ENCODE data around the gene EPN2.

EPN2 gene

GRCh38 chr17:19338031-19338990, 101.1 kb downstream of the EPN2 start:
- TF ChIP-seq GATA3 (IDR thresholded peaks at IDR 0.05; ENCODE audit: low read depth, low read length) (no peak), GATA2 (IDR thresholded peaks at IDR 0.05; ENCODE audit: low read depth, low read length) (no peak)

DNA sequence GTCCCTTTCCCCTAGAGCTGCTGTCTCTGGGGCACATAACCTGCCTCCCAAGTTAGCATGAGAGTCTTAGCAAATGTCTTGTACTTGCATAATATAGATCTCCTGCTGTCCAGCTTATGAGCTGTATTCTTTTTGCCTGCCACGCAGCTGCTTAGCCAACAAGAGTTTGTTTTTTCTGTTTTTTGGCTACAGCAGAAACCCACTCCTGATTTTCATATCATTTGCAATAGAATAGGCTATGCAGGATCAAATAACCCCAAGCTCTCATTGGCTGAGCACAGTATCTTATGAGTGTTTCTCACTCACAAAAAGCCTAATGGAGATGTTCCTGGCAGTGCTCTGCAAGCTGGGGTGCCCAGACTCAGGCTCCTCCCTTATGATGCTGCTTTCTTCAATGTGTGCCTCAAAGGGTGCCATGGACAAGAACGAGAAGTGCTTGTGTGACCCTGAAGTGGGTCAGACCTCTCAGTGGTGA, 102.2 kb downstream of the EPN2 start:
- TF ChIP-seq GATA3 (IDR thresholded peaks at IDR 0.05; ENCODE audit: low read depth, low read length) (no peak), GATA2 (IDR thresholded peaks at IDR 0.05; ENCODE audit: low read depth, low read length) (no peak)

DNA sequence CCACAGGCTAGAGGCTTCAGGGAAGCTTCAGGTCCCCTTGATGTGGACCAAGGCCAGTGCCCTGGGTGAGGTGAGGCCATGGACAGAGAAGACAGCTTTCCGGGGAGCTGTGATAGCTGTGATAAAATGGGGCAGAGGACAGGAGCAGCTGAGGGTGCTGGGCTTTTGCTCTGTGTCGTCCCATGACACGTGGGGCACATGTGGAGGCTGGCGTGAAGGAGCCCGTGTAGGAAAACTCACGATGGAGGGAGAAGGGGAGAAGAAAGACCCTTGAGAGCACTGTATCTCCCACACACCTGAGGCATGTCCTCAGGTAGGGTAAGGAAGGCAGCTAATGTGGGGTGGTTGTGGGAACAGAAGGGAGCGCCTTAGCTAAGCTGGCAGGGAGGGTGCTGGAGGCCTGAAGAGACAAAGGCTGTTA, 104.1 kb downstream of the EPN2 start:
- no peak for TF ChIP-seq GATA2 (IDR thresholded peaks at IDR 0.05; ENCODE audit: low read depth, low read length)
- no peak for TF ChIP-seq GATA3 (IDR thresholded peaks at IDR 0.05; ENCODE audit: low read depth, low read length)

GRCh38 chr17:19341641-19342610, 104.8 kb downstream of the EPN2 start:
- TF ChIP-seq GATA2 (IDR thresholded peaks at IDR 0.05; ENCODE audit: low read depth, low read length) (no peak), GATA3 (IDR thresholded peaks at IDR 0.05; ENCODE audit: low read depth, low read length) (no peak)

DNA sequence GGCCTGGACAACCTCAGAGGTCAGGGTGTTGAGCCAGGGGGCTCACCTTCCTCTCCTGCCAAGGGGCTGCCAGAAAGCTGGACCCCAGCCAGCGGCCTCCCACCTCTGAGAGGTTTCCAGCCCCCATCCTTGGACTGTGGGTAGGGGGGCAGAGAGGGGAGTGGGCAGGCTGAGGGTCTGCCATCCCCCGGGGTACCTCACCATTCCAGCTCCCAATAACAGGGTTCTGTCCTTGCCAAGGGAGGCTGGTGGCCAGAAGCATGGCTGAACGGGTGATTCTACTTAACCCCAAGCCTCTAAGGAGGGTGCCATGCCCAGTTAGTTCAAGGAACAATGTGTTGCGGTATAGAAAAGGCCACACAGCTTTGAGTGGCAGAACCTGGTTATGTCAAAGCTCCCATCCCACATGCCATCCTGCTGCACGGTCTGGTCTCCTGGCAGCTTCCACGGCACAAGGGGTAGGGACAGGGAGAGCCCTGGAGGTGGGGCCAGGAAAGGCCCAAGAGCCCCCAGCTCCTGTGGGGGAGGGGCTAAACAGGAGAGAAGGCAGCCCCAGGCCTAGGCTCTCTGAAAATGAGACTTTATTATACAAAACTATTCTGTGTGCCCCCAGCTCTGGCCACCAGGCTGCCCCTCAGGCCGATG, 105.6 kb downstream of the EPN2 start:
- TF ChIP-seq GATA2 (IDR thresholded peaks at IDR 0.05; ENCODE audit: low read depth, low read length) (no peak), GATA3 (IDR thresholded peaks at IDR 0.05; ENCODE audit: low read depth, low read length) (no peak)

DNA sequence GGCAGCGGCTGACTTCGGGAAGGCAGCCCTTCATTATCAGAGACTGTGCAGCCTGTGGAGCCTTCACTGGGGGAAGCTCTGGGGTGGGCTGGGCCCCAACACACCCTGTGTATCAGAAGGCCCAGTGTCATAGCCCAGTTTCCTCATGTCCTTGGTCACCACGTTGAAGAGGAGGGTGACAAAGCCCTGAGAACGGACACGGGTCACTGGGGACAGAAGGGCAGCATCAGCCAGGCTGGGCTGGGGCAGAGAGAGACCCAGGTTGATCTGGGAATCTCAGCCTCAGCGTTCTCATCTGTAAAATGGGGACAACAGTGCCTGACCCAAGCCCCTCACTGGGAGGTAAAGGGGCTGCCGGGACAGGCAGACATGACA, 106.1 kb downstream of the EPN2 start:
- TF ChIP-seq GATA2 (IDR thresholded peaks at IDR 0.05; ENCODE audit: low read depth, low read length) (no peak), GATA3 (IDR thresholded peaks at IDR 0.05; ENCODE audit: low read depth, low read length) (no peak)

DNA sequence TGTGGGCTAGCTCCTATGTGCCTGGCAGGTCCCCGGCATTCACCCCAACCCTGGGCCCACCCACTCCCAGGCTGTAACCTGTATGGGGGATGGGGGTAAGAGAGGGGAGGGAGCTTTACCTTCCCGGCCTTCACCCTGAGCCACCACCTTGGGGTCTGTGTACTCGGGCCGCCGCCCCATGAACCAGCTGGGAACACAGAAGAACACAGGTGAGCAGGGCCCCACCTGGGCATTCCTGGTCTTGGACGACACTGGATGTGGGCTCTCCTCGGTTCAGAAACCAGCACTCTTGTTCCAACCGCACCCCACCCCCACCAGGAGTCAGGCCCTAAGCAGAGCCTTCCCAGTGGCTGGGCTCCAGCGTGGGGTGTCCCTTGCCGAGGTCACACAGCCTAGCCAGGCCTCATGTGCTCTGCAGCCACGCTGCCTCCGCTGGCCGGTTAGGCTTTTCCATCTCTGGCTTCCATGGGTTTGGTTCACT, 106.5 kb downstream of the EPN2 start:
- TF ChIP-seq GATA2 (IDR thresholded peaks at IDR 0.05; ENCODE audit: low read depth, low read length) (no peak), GATA3 (IDR thresholded peaks at IDR 0.05; ENCODE audit: low read depth, low read length) (no peak)

DNA sequence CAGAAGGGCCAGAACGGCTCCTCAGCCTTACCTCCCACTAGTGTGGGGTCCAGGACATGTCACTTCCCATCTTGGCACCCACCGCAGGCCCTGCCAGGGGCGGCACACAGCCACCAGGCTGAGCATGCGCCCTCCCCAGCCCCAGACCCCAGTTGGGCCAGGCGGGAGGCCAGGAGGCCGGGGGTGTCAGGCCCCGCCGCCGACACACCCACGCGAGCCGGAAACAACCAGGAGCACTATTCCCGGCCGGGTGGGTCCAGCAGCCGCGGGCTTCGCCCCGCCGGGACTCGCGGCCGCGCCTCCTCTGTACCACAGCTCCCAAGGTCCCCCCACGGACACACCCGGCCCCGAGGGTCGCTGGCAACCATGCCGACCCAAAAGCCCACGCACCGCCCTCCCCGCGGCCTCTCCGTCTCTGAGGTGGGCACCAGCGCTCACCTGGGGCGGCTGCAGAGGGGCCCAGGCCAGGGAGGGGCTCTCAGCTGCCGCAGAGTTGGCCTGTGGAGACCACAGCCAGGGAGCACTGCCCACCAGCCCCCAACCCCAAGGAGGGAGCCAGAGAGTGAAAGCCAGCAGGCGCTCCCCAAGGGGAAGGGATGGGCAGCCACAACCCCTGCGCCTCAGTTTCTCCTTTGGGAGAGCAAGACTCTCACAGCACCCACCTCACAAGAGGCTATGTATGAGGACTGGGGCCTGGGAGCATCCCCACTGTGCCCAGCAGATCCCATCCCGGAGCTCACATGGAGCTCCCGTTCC, 107.3 kb downstream of the EPN2 start:
- TF ChIP-seq GATA3 (IDR thresholded peaks at IDR 0.05; ENCODE audit: low read depth, low read length) (no peak), GATA2 (IDR thresholded peaks at IDR 0.05; ENCODE audit: low read depth, low read length) (no peak)

- TF ChIP-seq GATA2 (IDR thresholded peaks at IDR 0.05; ENCODE audit: low read depth, low read length): no peak
- TF ChIP-seq GATA3 (IDR thresholded peaks at IDR 0.05; ENCODE audit: low read depth, low read length): no peak
Observed at GRCh38 chr17:19345067-19345460, 107.9 kb downstream of the EPN2 start.

DNA sequence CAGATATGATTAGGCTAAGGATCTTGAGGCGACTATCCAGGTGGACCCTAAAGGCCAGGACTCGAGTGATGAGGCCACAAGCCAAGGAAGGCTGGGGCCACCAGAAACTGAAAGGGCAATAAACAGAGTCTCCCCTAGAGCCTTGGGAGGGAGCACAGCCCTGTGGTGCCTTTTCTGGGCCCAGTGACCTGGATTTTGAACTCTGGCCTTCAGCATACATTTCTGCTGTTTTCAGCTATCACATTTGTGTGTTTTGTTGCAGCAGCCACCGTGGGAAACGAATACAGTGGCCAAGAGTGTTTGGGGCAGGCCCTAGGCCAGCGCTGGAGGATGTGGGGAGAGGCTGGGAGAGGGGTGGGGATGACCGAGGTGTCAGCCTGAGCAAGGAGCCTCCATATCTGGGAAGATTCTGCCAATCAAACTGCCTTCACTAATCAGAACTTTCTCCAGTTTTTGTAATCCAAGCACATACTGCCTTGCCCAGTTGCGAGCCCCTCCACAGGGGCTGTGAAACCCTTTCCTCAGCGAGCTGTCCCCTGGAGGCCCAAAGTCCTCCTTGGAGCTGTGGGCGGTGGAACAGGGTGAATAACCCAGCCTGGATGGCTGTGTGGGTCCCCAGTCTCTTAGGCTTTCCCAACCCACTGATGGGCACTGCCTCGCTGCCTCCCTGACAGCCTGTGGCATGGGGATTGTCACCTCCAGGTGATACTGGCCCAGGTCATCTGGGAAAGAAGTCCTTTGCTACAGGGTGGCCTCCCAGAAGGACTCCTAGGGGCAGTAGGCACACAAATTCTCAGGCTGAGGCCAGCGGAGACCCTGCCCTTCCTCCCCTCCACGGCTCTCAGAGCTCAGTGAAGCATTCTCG, 108.6 kb downstream of the EPN2 start:
- no peak for TF ChIP-seq GATA3 (IDR thresholded peaks at IDR 0.05; ENCODE audit: low read depth, low read length)
- no peak for TF ChIP-seq GATA2 (IDR thresholded peaks at IDR 0.05; ENCODE audit: low read depth, low read length)

- no peak for TF ChIP-seq GATA3 (IDR thresholded peaks at IDR 0.05; ENCODE audit: low read depth, low read length)
- no peak for TF ChIP-seq GATA2 (IDR thresholded peaks at IDR 0.05; ENCODE audit: low read depth, low read length)
Observed at GRCh38 chr17:19346351-19347255, 109.4 kb downstream of the EPN2 start.
